Lower lobe of right lung (tissue), 2 donors: ENCODE measurements around the gene LRRC31. TPM values are rescaled to one million over a fixed set of nuclear protein-coding genes. Genes with fewer than 3 reads are reported as not detected.
A peak's percentile ranks its signal among the peaks of the same experiment; 100 is the strongest.

Source experiments
- ATAC-seq, 2 donors: fragments of 200-7000 bp; cut with Tn5 transposase; one replicate each; pipeline ENCODE4 v1.9.1; 2020 to 2022; ENCODE audit warnings: mild to moderate bottlenecking in 2 of 2, moderate library complexity in 2 of 2
- DNase-seq: peaks from one replicate; pipeline ENCODE4 v3.0.0-alpha.2; 2020
- H3K27ac ChIP-seq: fragments of 200-600 bp; one replicate; pipeline ENCODE4 v1.8.0; 2022
- H3K27me3 ChIP-seq: fragments of 200-600 bp; one replicate; pipeline ENCODE4 v1.8.0; 2022; ENCODE audit warnings: low read depth
- H3K36me3 ChIP-seq: fragments of 200-600 bp; one replicate; pipeline ENCODE4 v1.8.0; 2022; ENCODE audit warnings: mild to moderate bottlenecking
- H3K4me1 ChIP-seq: fragments of 200-600 bp; one replicate; pipeline ENCODE4 v1.8.0; 2022
- H3K4me3 ChIP-seq: fragments of 200-600 bp; one replicate; pipeline ENCODE4 v1.8.0; 2022; ENCODE audit warnings: mild to moderate bottlenecking
- H3K9me3 ChIP-seq: fragments of 200-600 bp; one replicate; pipeline ENCODE4 v1.8.0; 2022
- intact Hi-C: fragments of 100-400 bp; cut with DNase I; formaldehyde crosslinking; loops from one replicate; pipeline ENCODE4 v1.11.0; 2022
- long read RNA-seq: library from polyadenylated mRNA; unstranded; transcript quantifications from one replicate; pipeline ENCODE4 v2.0.0, GENCODE V29; 2021
- total RNA-seq: library from RNA; stranded (reverse); fragmentation: NEBNext Ultra II Directional; extraction: Animal tissue kit (Norgen Biotek cat#: 25700); gene quantifications from one replicate; pipeline ENCODE4 v1.2.1, GENCODE V29; 2021
- TF ChIP-seq, protein P1 (sequence below): fragments of 200-600 bp; IDR thresholded peaks from one replicate; pipeline ENCODE4 v1.8.0; 2022; ENCODE audit warnings: antibody characterized with exemption, mild to moderate bottlenecking
- donor health status: DM: no; HTN: yes; CAD: no; lungs with severe emphysema.

LRRC31 gene
- total RNA-seq: 1.1 TPM
- long read RNA-seq, partial matches to known transcripts: 0 of 3 reads
- long read RNA-seq, other reads (novel, unspliced or antisense): 3 of 3 reads

DNA sequence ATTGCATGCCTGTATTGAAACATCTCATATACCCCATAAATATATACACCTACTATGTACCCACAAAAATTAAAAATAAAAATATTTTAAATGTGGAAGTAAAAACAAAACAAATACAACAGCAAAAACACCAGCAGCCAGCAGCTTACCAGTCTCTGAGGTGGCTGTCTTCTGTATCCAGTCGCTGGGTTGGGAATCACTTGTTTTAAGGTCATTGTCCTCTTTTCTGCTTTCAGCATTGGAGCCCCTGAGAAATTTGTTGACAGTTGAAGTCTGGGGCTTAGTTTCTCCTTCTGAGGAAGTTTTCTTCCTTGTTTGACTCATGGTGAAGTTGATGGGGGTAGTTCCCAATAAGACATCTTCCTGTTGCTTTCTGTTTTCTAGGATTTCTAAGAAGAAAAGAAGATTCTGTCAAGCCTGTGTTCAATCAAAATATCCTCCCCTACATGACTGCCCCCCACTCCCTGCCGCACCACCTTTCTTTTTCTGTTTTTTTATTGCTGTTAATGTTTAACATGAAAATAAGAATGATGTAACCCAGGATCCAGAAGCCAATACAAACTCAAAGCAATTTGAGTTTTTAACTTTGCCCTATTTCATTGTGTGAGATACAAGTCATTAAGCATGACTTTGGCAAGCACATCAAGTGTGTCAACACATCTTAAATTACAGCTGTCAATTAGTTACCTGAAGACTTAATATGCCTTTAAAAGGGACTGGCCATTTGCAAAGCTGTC lies at the start of gene LRRC31:
TSS of gene LRRC31 (minus strand) at position 452 of the 737 bp plus-strand sequence. CDS start at position 324, 128 bp downstream.
- Histone ChIP-seq H3K27ac (no peak within 1 kb of the TSS), H3K4me1 (no peaks in the 10 kb centered on the region), H3K27me3 (no peaks in the 10 kb centered on the region), H3K9me3 (no peaks in the 10 kb centered on the region), H3K4me3 (no peak within 1 kb of the TSS), H3K36me3 (no peaks in the 10 kb centered on the region)
- DNase-seq (no peak), ATAC-seq (peak in 1 of 2 donors; percentile 41)
- intact Hi-C loops: no loop called here
- TF ChIP-seq, protein P1, sequence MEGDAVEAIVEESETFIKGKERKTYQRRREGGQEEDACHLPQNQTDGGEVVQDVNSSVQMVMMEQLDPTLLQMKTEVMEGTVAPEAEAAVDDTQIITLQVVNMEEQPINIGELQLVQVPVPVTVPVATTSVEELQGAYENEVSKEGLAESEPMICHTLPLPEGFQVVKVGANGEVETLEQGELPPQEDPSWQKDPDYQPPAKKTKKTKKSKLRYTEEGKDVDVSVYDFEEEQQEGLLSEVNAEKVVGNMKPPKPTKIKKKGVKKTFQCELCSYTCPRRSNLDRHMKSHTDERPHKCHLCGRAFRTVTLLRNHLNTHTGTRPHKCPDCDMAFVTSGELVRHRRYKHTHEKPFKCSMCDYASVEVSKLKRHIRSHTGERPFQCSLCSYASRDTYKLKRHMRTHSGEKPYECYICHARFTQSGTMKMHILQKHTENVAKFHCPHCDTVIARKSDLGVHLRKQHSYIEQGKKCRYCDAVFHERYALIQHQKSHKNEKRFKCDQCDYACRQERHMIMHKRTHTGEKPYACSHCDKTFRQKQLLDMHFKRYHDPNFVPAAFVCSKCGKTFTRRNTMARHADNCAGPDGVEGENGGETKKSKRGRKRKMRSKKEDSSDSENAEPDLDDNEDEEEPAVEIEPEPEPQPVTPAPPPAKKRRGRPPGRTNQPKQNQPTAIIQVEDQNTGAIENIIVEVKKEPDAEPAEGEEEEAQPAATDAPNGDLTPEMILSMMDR: no peak

DNA sequence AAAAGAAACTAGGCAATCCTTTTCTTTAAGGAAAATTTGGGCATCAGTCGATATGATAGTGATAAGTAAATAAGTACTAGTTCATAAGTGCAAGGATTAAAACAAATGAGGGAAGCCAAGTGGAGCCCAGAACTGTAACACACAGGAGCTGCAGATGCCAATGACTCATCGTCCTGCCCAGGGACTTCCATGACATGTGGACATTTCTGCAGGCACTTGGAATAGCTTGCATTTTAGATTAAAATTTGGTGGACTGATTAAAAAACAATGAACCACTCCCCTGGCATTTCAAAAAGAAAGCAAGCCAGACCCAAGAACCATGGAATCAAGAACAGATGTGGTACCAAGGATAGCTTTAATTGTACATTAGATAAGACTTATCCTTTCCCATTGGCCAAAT lies 44.6 kb upstream of the LRRC31 start:
- TF ChIP-seq, protein P1: no peak
- no peak overlapping the region for H3K27ac ChIP-seq
- ATAC-seq: no peak
- DNase-seq: no peak
- no peaks in the 10 kb centered on the region for H3K4me1 ChIP-seq
- no peaks in the 10 kb centered on the region for H3K9me3 ChIP-seq
- no peaks in the 10 kb centered on the region for H3K27me3 ChIP-seq
- H3K4me3 ChIP-seq: no peak overlapping the region
- H3K36me3 ChIP-seq: no peaks in the 10 kb centered on the region
- intact Hi-C loops: no loop called here

DNA sequence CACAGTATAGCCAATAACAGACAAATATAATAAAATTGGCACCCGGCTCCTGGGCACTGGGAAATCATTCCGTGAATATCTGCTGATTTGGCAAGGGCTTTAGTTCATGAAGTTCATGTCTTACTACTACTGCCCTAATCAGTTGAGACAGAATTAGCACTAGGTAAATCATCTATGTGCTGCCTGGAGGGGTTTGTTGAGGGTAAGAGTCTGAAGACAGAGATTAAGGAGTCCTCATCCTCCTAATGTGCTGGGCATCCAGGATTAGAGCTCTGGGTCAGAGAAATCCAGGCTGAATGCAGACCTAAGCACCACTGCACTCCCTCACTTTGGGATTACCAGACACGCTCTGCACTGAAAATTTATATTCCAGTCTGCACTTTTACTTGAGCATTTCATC lies 43.6 kb upstream of the LRRC31 start:
- H3K4me3 ChIP-seq: no peak overlapping the region
- H3K4me1 ChIP-seq: no peaks in the 10 kb centered on the region
- no peaks in the 10 kb centered on the region for H3K9me3 ChIP-seq
- TF ChIP-seq, protein P1: no peak
- H3K36me3 ChIP-seq: no peaks in the 10 kb centered on the region
- no peaks in the 10 kb centered on the region for H3K27me3 ChIP-seq
- DNase-seq: no peak
- no peak overlapping the region for H3K27ac ChIP-seq
- intact Hi-C loops: no loop called here
- no peak for ATAC-seq

DNA sequence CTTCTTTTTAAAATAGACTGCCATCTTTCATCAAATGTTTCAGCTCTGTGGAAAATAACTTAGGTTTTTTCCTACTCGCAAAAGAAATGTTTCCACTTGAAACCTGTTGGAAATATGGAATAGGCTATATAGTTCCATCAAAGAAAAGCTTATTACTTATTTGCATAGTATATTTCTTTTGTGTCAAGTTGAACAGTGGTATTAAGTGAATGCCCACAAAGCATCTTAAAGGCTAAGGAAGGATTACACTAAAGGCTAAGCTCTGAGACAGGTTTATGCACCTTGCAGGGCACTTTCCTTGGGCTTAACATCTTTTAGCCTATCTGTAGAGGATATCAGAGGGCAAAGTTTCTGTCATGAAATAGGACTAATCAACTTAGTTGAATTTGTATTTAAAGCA lies 41.5 kb upstream of the LRRC31 start, which contains the start of gene SAMD7:
TSS of gene SAMD7 (plus strand) at position 301 of the 400 bp plus-strand sequence. CDS start 7,927 bp downstream, outside the sequence.
- H3K27ac ChIP-seq: no peak within 1 kb of the TSS
- no peak within 1 kb of the TSS for H3K4me3 ChIP-seq
- TF ChIP-seq, protein P1: no peak
- no peak for DNase-seq
- intact Hi-C loops: no loop called here
- H3K4me1 ChIP-seq: no peaks in the 10 kb centered on the region
- ATAC-seq: no peak
- H3K36me3 ChIP-seq: no peaks in the 10 kb centered on the region
- H3K27me3 ChIP-seq: no peaks in the 10 kb centered on the region
- no peaks in the 10 kb centered on the region for H3K9me3 ChIP-seq

DNA sequence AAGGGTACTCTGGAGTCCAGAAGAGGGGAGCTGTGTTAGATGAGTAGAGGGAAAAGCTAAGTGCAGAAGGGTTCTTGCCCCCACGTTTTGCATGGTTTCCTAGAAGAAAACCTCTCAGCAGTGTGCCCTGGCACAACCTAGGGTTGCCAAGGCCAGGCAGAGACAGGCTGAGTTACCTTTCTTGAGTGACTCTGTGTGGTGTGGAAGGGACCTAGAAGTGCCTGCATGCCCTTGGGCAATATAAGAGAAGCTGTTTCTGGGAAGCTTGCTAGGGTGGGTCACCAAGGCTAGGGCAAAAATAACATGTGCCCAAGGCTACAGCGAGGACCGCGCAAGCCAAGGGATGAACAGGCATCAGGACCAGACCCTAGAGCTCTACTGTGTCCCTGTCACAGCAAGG lies 38.2 kb upstream of the LRRC31 start:
- DNase-seq: no peak
- H3K27me3 ChIP-seq: no peaks in the 10 kb centered on the region
- intact Hi-C loops: no loop called here
- H3K4me1 ChIP-seq: no peaks in the 10 kb centered on the region
- H3K4me3 ChIP-seq: no peak overlapping the region
- TF ChIP-seq, protein P1: no peak
- no peak overlapping the region for H3K27ac ChIP-seq
- no peak for ATAC-seq
- no peaks in the 10 kb centered on the region for H3K36me3 ChIP-seq
- no peaks in the 10 kb centered on the region for H3K9me3 ChIP-seq
